Measurements from ENCODE around the gene FKBP3. TPM values are rescaled to one million over a fixed set of nuclear protein-coding genes. Genes with fewer than 3 reads are reported as not detected.
A peak's percentile ranks its signal among the peaks of the same experiment; 100 is the strongest.
"Not testable (repeated sequence)": the region's sequence is repeated elsewhere in the genome, so short reads cannot be mapped to it uniquely, and the experiment has no call there.

FKBP3 gene
- total RNA-seq, result 10 to 100 TPM; 64.4 to 69.6 TPM

DNA sequence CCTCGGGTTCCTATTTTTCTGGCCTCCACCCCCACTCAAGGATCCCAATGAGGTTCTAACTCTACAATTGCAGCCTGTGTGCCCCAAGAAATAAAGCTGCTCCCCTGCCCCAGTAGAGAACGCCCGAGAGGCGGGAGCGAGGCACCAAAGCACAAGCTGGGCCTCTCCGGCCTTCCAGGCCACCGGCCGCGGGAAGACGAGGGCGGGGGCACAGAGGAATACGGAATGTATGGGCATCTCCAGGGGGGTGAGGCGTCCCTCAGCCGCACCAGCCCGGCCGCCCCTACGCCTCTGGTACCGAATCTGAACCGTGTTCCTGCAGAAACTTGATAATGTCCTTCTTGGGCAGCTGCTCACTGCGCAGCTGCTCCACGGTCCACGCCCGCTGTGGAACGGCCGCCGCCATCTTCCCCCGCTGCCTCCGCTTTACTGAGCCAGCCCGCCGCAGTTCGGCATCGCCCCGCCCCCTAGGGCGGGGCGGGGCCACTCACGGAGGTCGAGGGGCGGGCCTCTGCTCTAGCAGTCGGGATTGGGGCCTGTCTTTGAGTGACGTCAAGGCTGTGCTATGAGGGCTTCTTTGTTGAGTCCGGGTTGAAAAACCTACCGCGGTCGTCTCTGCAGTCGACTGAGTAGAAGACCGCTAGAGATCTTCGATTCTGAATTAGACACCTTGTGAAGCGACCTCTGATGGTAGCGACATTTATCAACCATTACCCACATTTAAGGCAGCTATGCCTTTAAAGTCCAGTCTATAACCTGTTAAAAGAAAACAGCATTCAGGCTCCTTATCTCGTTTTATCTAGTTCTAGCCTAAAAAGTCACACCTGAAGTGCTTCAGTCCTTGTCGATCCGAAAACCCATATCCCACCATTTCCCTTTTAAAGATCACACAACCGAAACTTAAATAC lies at the start of gene FKBP3:
TSS of gene FKBP3 (minus strand) at position 431 of the 908 bp plus-strand sequence. CDS start at position 406, 25 bp downstream.
- Mint-ChIP-seq H3K27ac (peak within 1 kb of the TSS; percentile 99), H3K4me3 (peak within 1 kb of the TSS; percentile 94), H3K4me1 (peaks cover 46% of the 10 kb centered on the region), H3K9me3 (no peaks in the 10 kb centered on the region), H3K27me3 (no peaks in the 10 kb centered on the region), H3K36me3 (ENCODE audit: low read depth) (peaks cover 7% of the 10 kb centered on the region)
- DNase-seq, result peak; percentile 98
- ChIA-PET CTCF (interaction anchor here (1.2 to 2.6 kb wide), 3 partner anchors 12 to 177 kb away, joined by 3 to 8 read pairs (median 3); partner anchors contain the start of gene MIS18BP1), POLR2A (no interaction called here)

DNA sequence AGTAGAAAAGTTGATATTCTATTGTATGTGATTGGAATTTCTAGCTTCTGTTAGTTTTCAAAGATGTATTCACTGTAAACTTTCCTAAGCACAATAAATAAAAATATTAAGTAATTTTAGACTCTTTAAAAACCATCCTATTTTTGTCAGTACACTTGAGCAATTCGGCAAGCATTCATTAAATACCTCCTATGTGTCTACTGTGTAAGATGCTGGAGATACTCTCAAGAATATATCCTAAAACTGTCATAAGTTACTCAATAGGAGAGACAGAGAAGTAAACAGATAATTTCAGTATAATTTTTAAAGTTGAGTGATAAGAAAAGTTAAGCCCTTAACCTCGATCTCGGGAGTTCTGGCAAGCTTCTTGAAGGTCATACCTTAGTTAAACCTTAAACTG lies 47.5 kb upstream of the FKBP3 start:
- no peak for DNase-seq
- ChIA-PET POLR2A (no interaction called here), CTCF (no interaction called here)
- H3K27ac Mint-ChIP-seq, result no peak overlapping the region
- H3K4me3 Mint-ChIP-seq, result no peak overlapping the region
- peaks cover 10% of the 10 kb centered on the region for H3K36me3 Mint-ChIP-seq (ENCODE audit: low read depth)
- no peaks in the 10 kb centered on the region for H3K9me3 Mint-ChIP-seq
- H3K27me3 Mint-ChIP-seq, result no peaks in the 10 kb centered on the region
- H3K4me1 Mint-ChIP-seq, result no peaks in the 10 kb centered on the region

DNA sequence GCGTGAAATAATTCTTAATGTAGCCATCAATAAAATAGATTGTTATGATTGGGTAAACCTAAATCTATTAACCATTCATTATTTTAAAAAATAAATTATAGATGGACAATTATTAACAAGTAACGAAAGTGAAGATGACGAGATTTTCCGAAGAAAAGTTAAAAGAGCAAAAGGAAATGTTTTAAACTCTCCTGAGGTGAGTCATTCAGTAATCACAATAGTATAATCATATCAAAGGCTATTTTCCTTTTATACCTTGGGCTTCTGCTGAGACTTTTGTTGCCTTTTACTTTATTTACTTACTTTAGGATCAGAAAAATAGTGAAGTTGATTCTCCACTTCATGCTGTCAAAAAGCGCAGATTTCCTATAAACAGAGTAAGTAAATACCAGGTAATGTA lies 47.0 kb upstream of the FKBP3 start:
- CTCF ChIA-PET, result no interaction called here
- Mint-ChIP-seq H3K36me3 (ENCODE audit: low read depth) (peaks cover 11% of the 10 kb centered on the region), H3K4me3 (no peak overlapping the region)

GRCh38 chr14:45177076-45177475 lies 42.8 kb upstream of the FKBP3 start:
- H3K36me3 Mint-ChIP-seq (ENCODE audit: low read depth), result peaks cover 20% of the 10 kb centered on the region
- ChIA-PET POLR2A (no interaction called here), CTCF (no interaction called here)
- H3K4me1 Mint-ChIP-seq, result no peaks in the 10 kb centered on the region
- H3K27ac Mint-ChIP-seq, result no peak overlapping the region
- no peak overlapping the region for H3K4me3 Mint-ChIP-seq
- H3K9me3 Mint-ChIP-seq, result no peaks in the 10 kb centered on the region
- DNase-seq, result no peak
- no peaks in the 10 kb centered on the region for H3K27me3 Mint-ChIP-seq

More for the DNA sequence above, 47.0 kb upstream of the FKBP3 start:
- Mint-ChIP-seq H3K4me1 (no peaks in the 10 kb centered on the region), H3K9me3 (no peaks in the 10 kb centered on the region), H3K27ac (no peak overlapping the region), H3K27me3 (no peaks in the 10 kb centered on the region)
- DNase-seq, result no peak
- POLR2A ChIA-PET, result no interaction called here

- peaks cover 11% of the 10 kb centered on the region for H3K36me3 Mint-ChIP-seq (ENCODE audit: low read depth)
- no peak overlapping the region for H3K4me3 Mint-ChIP-seq
- no peaks in the 10 kb centered on the region for H3K4me1 Mint-ChIP-seq
- POLR2A ChIA-PET, result no interaction called here
- H3K27me3 Mint-ChIP-seq, result no peaks in the 10 kb centered on the region
- H3K27ac Mint-ChIP-seq, result no peak overlapping the region
- DNase-seq, result no peak
- CTCF ChIA-PET, result interaction anchor here (1.2 kb wide), 1 partner anchor 83 kb away, joined by 3 read pairs; the partner anchor contains the start of gene MIS18BP1
- H3K9me3 Mint-ChIP-seq, result no peaks in the 10 kb centered on the region
Measured at GRCh38 chr14:45169906-45170305, 35.6 kb upstream of the FKBP3 start.

DNA sequence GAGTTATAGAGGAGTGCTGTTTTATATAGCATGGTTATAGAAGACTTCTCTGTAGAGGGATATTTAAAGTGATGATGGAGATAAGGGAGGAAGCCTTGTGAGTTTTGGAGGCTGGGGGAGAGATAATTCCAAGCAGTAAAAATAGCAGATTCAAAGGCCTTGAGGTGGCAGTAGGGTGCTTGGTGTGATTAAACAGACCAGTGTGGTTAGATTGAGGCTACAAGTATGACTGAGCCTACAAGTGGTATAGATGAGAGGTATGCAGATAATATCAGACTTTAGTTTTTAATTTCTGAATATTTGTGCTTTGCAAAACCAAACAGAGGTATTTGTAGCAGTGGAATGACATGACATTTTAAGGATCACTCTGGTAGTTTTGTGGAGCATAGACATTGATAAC lies 21.8 kb upstream of the FKBP3 start:
- Mint-ChIP-seq H3K9me3 (no peaks in the 10 kb centered on the region), H3K4me3 (no peak overlapping the region), H3K36me3 (ENCODE audit: low read depth) (peaks cover 7% of the 10 kb centered on the region), H3K27me3 (no peaks in the 10 kb centered on the region), H3K4me1 (peaks cover 6% of the 10 kb centered on the region), H3K27ac (no peak overlapping the region)
- CTCF ChIA-PET, result no interaction called here
- POLR2A ChIA-PET, result no interaction called here
- no peak for DNase-seq

DNA sequence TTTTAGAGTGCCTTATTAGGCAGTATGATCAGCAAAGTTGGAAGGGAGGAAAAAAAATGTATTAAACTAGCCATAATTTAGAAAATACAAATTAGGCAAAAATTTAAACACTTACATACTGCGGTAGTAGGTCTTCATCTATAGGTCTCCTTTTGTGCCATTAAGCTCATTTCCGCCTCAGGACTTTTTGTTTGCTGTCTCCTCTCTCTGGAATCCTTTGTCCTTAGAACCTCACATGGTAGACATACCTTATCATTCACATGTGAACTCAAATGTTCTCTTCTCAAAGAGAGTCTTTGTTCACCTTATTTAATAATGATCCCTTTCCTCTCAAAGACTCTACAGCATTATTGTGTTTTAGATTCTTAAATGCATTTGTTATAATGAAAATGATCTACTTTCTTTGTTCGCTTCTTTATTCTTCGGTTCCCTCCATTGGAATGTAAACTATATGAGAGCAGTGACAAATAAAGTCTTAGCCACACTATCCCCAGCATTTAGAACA lies 16.2 kb upstream of the FKBP3 start:
- ChIA-PET CTCF (interaction anchor here (0.6 kb wide), 1 partner anchor 10 kb away, joined by 3 read pairs; no protein-coding TSS in a partner anchor), POLR2A (no interaction called here)
- no peaks in the 10 kb centered on the region for H3K27me3 Mint-ChIP-seq
- H3K27ac Mint-ChIP-seq, result no peak overlapping the region
- DNase-seq, result no peak
- H3K9me3 Mint-ChIP-seq, result no peaks in the 10 kb centered on the region
- peaks cover 5% of the 10 kb centered on the region for H3K36me3 Mint-ChIP-seq (ENCODE audit: low read depth)
- H3K4me1 Mint-ChIP-seq, result no peaks in the 10 kb centered on the region
- no peak overlapping the region for H3K4me3 Mint-ChIP-seq

DNA sequence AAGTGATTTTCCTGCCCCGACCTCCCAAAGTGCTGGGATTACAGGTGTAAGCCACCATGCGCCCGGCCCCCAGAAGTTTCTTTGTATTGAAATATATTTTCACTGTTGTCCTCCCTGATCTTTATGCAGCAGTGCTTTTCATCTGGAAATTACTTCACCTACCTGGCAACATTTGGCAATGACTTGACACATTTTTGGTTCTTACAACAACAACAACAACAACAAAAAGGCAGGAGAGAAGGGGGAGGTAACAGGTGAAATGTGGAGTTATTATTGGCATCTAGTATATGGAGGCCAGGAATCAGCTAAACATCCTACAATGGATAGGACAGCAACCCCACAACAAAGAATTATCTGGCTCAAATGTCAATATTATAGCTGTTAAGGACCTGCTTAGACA lies 15.3 kb upstream of the FKBP3 start:
- ChIA-PET POLR2A (no interaction called here), CTCF (no interaction called here)
- Mint-ChIP-seq H3K27me3 (no peaks in the 10 kb centered on the region), H3K4me1 (peaks cover 2% of the 10 kb centered on the region), H3K36me3 (ENCODE audit: low read depth) (peaks cover 14% of the 10 kb centered on the region), H3K27ac (no peak overlapping the region), H3K9me3 (no peaks in the 10 kb centered on the region), H3K4me3 (no peak overlapping the region)
- DNase-seq, result no peak

- Mint-ChIP-seq H3K27me3 (no peaks in the 10 kb centered on the region), H3K27ac (peak overlapping the region; percentile 41), H3K4me1 (peaks cover 9% of the 10 kb centered on the region), H3K9me3 (no peaks in the 10 kb centered on the region), H3K4me3 (no peak overlapping the region), H3K36me3 (ENCODE audit: low read depth) (peaks cover 23% of the 10 kb centered on the region)
- ChIA-PET CTCF (interaction anchor here (0.9 kb wide), 1 partner anchor 47 kb away, joined by 4 read pairs; no protein-coding TSS in a partner anchor), POLR2A (no interaction called here)
- no peak for DNase-seq
Measured at GRCh38 chr14:45145214-45145613, 10.9 kb upstream of the FKBP3 start.

GRCh38 chr14:45144658-45145057 lies 10.4 kb upstream of the FKBP3 start:
- CTCF ChIA-PET, result interaction anchor here (0.9 kb wide), 1 partner anchor 48 kb away, joined by 4 read pairs; no protein-coding TSS in a partner anchor
- peak overlapping the region; percentile 41 for H3K27ac Mint-ChIP-seq
- H3K4me3 Mint-ChIP-seq, result no peak overlapping the region
- H3K4me1 Mint-ChIP-seq, result peaks cover 9% of the 10 kb centered on the region
- no peaks in the 10 kb centered on the region for H3K27me3 Mint-ChIP-seq
- POLR2A ChIA-PET, result no interaction called here
- peaks cover 23% of the 10 kb centered on the region for H3K36me3 Mint-ChIP-seq (ENCODE audit: low read depth)
- no peaks in the 10 kb centered on the region for H3K9me3 Mint-ChIP-seq
- no peak for DNase-seq

GRCh38 chr14:45142083-45142482 lies 7.8 kb upstream of the FKBP3 start:
- H3K9me3 Mint-ChIP-seq, POLR2A ChIA-PET, CTCF ChIA-PET, H3K27me3 Mint-ChIP-seq, H3K27ac Mint-ChIP-seq, DNase-seq, H3K4me3 Mint-ChIP-seq: not testable (repeated sequence)
- Mint-ChIP-seq H3K4me1 (peaks cover 27% of the 10 kb centered on the region), H3K36me3 (ENCODE audit: low read depth) (peaks cover 23% of the 10 kb centered on the region)

GRCh38 chr14:45140661-45141187 lies 6.4 kb upstream of the FKBP3 start:
- CTCF ChIA-PET, result interaction anchor here (1.3 kb wide), 1 partner anchor 17 kb away, joined by 5 read pairs; no protein-coding TSS in a partner anchor

DNA sequence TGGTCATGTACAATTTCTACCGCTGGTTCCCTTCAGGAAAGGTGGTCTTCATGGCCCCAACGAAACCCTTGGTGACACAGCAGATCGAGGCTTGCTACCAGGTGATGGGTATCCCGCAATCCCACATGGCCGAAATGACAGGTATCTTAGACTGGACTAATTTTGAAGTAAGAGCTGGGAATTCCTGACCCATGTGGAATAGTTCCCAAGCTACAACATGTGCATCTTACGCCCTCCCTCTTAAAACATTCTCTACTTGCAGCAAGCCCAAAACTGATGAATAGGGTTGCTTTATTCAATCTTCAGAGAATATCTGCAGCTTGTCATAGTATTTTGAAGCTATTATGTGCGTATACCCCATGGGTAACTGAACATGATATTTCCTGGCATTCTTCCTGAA lies 2.1 kb upstream of the FKBP3 start:
- no peaks in the 10 kb centered on the region for H3K9me3 Mint-ChIP-seq
- peaks cover 41% of the 10 kb centered on the region for H3K4me1 Mint-ChIP-seq
- peak overlapping the region; percentile 94 for H3K4me3 Mint-ChIP-seq
- H3K27ac Mint-ChIP-seq, result peak overlapping the region; percentile 99
- ChIA-PET POLR2A (no interaction called here), CTCF (interaction anchor here (0.5 to 2.6 kb wide), 8 partner anchors 10 to 240 kb away, joined by 3 to 8 read pairs (median 3); a partner anchor contains a TSS)
- no peak for DNase-seq
- H3K36me3 Mint-ChIP-seq (ENCODE audit: low read depth), result peaks cover 6% of the 10 kb centered on the region
- H3K27me3 Mint-ChIP-seq, result no peaks in the 10 kb centered on the region

More at GRCh38 chr14:45140661-45141187, 6.4 kb upstream of the FKBP3 start:
- Mint-ChIP-seq H3K36me3 (ENCODE audit: low read depth) (peaks cover 19% of the 10 kb centered on the region), H3K27ac (no peak overlapping the region), H3K4me3 (no peak overlapping the region), H3K27me3 (no peaks in the 10 kb centered on the region), H3K9me3 (no peaks in the 10 kb centered on the region), H3K4me1 (peaks cover 33% of the 10 kb centered on the region)
- DNase-seq, result no peak
- POLR2A ChIA-PET, result no interaction called here
